ENCODE data around the gene CACNA1H.
A peak's percentile ranks its signal among the peaks of the same experiment; 100 is the strongest.

The CACNA1H gene

GRCh38 chr16:1152651-1153259, at the start of gene CACNA1H:
Gene CACNA1H, plus strand, starts transcription at chr16:1153106. Its CDS starts 632 bp downstream, at chr16:1153738.
- peak; percentile 62 for DNase-seq

GRCh38 chr16:1103636-1103980, 49.3 kb upstream of the CACNA1H start:
- DNase-seq: no peak

GRCh38 chr16:1105888-1106620, 46.9 kb upstream of the CACNA1H start:
- peak; percentile 64 for DNase-seq

GRCh38 chr16:1106659-1107058, 46.2 kb upstream of the CACNA1H start:
- DNase-seq: no peak

- DNase-seq: no peak
Measured at GRCh38 chr16:1107141-1107540, 45.8 kb upstream of the CACNA1H start.

GRCh38 chr16:1107731-1108130, 45.2 kb upstream of the CACNA1H start:
- DNase-seq: no peak

GRCh38 chr16:1108299-1109252, 44.3 kb upstream of the CACNA1H start:
- no peak for DNase-seq

- no peak for DNase-seq
Measured at GRCh38 chr16:1109648-1110047, 43.3 kb upstream of the CACNA1H start.

GRCh38 chr16:1112506-1113184, 40.3 kb upstream of the CACNA1H start:
- DNase-seq: no peak

GRCh38 chr16:1113489-1113888, 39.4 kb upstream of the CACNA1H start:
- DNase-seq: no peak

GRCh38 chr16:1113889-1114526, 38.9 kb upstream of the CACNA1H start:
- DNase-seq: no peak

- DNase-seq: no peak
Measured at GRCh38 chr16:1116693-1117077, 36.2 kb upstream of the CACNA1H start.

GRCh38 chr16:1117176-1117900, 35.6 kb upstream of the CACNA1H start:
- no peak for DNase-seq

- no peak for DNase-seq
Measured at GRCh38 chr16:1117926-1118325, 35.0 kb upstream of the CACNA1H start.

GRCh38 chr16:1119129-1119528, 33.8 kb upstream of the CACNA1H start:
- no peak for DNase-seq

GRCh38 chr16:1119766-1120576, 32.9 kb upstream of the CACNA1H start:
- no peak for DNase-seq

- no peak for DNase-seq
Measured at GRCh38 chr16:1120577-1120941, 32.3 kb upstream of the CACNA1H start.

GRCh38 chr16:1121009-1121408, 31.9 kb upstream of the CACNA1H start:
- no peak for DNase-seq

- no peak for DNase-seq
Measured at GRCh38 chr16:1121601-1122397, 31.1 kb upstream of the CACNA1H start.

GRCh38 chr16:1122398-1122765, 30.5 kb upstream of the CACNA1H start:
- DNase-seq: no peak

Measured in activated CD4-positive, alpha-beta T cell treated with anti-CD3 and anti-CD28 coated beads for 48 hours (primary cell).